Activated CD4-positive, CD25-positive, alpha-beta regulatory T cell treated with anti-CD3 and anti-CD28 coated beads, Interleukin-2, amount 50 U/mL, for 16 hours (primary cell): Measurements from ENCODE around the gene PRR18.

ENCODE experiments used
- DNase-seq: peaks from one replicate; pipeline ENCODE4 v3.0.0-alpha.2; 2020; ENCODE audit warnings: low read depth, low spot score

PRR18 gene

DNA sequence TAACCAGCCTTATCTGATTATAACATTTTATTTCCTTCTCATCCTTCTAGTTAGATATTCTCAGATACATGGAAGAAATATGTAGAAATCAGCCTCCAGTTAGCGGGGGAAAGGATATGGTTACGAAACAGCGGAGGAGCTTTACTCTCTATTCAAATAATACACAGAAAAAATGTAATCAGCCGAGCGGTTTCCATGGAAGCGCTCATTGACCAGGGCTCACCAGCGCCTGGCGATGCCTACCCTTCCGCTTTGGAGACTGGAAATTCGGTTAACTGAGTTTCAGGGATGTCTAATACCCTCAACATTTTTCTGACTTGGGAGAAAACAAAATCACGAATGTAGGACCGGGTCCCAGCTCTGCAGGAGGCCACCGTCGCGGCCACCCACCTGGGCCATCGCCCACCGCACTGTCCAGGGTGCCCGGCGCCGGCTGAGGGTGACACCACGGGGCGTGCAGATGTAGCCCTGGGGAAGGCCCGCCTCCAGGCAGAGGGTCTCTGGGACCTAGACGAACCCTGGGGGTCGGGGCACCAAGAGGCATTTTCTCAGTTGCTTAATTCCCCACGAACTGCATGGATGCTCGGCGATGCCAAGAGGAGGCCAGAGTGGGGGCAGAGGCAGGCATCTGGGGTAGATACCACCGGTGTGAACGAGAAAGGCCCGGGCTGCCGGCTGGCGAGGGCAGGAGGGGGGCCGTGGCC, 1.7 kb downstream of the PRR18 start:
- DNase-seq: no peak

DNA sequence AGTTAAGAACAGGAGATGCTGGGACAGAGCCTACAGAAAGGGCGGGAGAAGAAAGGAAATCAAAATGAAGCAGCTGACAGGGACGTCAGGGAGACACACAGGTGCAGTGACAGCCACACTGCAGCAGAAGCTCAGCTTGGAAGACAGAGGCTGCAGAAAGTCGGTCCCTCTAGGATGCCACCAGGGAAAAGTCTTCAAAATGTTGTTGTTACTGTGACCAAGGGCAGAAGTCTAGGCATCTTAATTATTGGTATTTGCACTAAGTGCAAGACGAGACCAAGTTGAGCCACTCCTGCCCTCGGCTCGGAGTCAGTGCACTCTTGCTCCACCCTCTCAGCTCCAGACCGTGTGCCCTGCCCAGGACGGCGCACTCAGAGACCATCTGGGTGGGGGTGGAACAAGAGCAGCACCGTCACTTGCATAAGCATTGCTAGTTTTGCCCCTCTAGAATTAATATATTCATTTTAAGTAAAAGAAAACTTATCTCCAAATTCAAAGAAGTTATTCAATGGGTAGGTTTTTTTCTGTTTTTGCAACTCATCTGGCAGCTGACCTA, 2.6 kb downstream of the PRR18 start:
- no peak for DNase-seq

DNA sequence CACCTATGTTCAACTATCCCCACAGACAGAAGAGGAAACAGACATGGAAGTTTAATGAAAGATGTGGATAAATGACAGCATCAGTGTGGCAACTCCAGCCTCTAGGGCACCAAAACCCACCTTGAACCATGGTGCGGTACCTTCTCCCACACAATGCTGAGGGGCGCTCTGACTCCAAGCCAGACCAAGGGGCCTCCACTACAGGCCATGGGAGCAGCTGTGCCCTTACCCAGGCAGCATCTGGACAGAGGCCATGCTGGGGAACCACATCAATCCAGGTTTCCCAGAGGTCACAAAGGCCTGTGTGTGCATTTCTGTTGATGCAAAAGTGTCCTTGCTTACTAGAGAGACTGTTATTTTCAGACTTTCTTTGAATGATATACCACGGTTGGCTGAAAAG, 4.1 kb downstream of the PRR18 start:
- DNase-seq: no peak

DNA sequence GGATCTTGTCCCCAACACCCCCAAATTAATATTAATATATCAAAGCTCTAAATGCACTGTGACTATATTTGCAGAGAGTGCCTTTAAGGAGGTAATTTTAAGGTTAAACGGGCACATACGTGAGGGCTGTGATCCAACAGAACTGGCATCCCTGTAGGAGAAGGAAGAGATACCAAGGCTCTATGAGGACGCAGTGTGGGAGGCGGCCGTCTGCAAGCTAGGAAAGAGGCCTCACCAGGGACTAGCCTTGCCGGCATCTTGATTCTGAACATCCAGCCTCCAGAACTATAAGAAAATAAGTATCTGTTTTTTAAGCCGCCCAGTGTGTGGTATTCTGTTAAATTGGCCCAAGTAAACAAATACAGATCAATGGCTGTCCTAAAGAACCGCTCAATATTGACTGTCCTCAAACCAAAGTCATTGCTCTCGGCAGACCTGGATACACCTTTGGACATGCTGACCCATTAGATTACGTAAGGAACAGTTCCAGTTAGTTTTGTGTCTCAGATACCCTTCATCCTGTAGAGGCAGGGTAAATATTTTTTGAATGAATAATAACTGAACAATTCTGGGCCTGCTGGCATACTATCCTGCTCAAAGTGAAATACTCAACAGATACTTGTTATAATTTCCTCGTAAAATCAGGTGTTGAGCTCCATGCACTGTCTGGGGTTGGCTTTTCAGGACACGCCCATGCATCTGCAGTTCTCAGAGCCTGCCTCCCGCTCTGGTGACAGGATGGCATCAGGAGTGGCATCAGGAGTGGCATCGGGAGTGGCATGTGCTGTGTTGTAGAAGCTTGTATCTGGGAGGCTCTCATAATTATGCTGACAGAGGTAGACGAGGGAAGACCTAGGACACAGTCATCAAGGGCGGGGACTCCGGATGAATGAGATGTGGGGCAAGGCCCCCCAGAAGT, 6.3 kb downstream of the PRR18 start:
- no peak for DNase-seq

DNA sequence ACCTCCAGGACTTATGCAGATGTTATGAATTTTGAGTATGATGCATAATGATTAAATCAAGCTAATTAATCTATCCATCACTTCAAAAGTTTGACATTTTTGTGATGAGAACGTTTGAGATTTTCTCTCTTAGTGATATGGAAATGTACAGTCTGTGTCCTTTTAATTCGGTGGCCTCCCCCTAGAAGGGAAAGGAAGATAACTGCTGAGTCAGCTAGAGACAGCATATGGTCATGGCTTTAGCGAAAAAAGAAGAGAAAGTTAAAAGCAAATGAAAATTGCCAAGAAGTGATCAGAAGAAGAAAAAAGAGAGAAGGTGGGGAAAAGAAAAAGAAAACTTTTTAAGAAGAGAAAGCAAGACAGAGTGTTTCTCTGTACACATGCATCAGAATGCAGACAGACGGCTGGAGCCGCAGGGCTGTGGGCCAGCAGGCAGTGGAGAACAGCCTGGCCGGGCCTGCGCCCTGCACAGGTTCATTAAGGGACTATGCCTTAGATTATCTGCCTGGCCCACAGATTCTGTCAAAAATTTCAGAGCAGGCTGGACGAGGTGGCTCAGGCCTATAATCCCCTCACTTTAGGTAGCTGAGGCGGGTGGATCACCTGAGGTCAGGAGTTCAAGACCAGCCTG, 7.7 kb downstream of the PRR18 start:
- no peak for DNase-seq

DNA sequence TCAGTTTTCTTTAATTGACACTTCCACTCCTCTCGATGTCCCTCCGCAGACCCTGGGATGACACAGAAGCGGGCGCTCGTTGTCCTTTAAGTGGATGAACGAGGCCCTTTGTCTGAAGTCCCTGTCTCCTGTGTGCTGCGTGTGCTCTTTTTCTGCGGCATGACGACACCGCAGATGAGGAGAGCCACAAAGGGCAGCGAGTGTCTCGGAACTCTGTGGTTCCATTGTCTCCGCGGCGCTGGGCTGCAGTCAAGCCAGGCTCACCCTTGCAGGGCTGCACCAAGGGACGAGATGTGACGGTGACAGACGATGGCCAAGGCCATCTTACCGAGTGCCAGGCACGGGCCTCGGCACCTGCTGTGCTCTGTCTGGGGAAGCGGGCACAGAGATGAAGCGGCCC, 10.6 kb downstream of the PRR18 start:
- DNase-seq: no peak

DNA sequence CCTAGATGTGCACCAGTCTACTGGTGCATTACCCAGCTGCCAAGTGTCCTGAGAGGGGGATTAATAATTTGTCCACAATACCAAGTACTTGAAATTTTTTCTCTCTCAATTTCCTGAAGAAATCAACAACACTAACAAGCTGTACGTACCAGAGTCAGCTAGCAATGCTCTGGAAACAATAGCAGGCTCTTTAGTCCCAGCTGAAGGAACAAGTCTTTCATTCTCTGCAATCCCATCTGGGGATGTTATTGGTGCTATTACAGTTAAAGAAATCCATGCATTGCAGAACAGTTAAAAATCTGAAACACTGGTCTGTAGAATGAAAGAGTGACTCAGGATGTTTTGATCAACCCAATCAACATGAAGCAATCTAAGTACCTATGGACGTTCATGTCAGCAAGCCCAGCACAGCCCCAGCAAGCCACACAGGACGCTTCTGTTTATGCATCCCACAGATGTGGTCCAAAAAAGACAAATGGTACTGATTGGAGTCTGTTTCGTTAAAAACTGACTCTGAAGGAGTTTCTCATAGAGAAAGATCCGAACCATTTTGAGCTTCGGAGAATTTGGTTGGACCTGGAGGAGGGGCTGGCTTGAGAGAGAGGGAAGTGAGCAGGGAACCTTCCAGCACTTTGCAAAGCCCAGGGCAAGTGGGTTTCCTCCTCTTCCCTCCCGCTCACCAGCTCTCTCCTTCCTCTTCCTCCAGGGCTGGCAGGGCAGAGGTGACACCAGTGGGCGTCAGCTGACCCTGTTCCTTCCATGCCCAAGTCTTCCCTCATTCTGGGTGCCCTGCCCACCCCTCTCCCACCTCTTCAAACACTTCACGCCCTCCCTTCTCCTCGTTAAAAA, 11.9 kb downstream of the PRR18 start:
- no peak for DNase-seq

DNA sequence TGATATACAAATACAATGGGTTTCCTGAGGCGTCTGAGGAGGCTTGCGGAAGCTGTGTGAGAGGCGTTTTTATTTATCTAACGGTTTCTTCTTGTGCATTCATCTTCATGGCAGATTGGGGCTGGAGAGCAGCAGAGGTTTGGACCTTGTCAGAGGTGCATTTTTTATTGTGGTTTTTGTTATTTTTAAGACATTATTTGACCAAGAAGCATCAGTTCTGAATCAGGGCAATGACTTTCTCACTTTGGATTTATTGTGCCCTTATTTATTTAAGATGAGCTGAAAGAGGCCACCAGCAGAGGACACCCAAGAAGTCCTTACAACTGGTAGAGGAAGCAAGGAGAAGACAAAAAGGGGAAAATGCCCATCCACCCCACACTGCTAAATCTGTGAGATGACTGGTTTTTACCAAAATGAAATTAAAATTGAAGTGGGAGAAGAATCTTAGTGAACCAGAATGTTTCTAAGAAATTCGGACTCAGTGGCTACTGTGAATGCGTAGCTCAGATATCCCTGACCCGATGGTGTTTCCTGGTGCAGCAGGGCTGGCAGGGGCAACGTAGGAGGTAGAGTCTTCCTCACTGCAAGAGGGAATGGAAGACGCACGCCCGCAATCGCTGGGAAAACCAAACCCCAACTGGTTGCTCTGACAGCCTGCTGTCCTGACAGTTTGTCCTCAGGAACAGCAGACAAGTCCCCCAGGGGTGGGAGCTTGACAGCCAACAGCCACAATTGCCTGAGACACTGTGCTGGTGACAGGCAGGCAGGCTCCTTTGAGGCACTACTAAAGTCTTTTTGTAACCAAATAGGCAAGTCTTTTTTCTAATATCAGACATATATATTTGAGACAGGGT, 14.2 kb downstream of the PRR18 start:
- no peak for DNase-seq

DNA sequence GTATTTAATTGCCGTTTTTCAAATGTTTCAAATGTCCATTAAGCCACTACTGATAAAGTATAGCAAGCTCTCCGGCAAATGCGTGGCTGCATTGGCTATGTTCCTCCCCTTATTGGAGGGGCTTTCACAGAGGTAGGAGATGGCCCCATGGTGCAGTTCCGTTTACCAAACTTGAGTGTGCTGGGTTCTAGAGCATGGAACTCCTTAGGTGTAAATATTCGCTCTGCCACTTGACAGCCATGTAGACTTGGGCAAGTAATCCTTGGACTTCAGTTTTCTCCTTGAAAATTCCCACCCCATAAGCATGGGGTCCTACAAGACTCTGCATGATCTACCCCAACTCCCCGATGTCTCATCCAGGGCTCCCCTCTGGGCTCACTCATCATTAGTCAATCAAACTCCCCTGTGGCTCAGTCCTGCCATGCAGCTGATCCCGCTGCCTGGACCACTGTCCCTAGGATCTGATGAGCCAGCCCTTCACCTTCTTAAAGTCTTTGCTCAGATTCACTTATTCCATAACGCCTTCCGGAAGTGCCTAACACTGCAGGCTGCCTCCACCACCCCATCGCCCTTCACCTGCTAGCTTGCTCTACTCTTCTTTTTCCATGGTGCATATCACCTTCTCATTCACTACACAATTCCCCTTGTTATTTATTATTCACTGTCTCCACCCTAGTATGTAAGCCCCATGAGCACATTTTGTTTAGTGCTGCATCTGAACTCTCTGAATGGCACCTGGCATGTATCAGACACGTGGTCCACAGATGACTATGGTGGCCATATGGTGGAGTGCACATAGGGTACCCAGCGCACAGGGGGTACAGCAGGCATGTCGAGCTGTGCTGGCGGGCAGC, 18.8 kb downstream of the PRR18 start:
- no peak for DNase-seq

DNA sequence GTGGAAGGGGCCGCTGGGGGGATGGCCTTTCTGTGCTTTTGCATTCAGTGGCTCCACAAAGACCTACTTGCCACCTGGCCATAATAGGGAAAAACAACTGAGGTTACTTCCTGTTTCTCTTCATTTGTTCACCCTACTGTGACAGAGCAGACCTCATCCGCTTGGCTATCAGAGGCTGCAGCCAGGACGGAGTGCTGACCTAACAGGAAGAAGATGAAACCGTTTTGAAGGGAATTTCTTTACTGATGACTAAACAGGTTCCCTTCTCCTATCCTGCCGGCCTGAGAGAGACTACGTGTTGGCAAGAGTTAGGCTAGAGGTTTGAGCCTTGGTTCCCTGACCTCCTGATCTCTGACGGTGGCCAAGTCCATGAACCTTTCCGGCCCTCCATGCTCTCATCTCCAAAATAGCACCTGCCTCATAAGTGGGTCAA, 21.3 kb downstream of the PRR18 start:
- DNase-seq: no peak

DNA sequence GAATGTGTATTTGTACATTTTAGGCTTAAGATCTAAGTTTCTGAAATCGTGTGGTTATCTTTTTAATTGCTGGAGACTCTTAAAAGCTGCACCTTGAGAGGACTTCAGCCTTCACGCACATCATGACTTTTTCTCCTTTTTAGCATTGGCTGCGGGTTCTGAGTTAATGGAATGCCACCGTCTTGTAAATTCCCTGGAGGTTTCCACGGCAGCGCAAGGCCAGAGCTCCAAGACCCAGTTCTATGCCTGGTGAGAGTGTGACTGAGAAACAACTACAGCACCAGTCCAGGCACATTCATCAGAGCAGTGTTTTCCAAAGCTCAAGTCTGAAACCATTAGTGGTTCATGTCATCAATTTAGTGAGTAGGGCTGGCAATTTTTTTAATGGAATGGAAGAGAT, 23.0 kb downstream of the PRR18 start:
- DNase-seq: no peak

DNA sequence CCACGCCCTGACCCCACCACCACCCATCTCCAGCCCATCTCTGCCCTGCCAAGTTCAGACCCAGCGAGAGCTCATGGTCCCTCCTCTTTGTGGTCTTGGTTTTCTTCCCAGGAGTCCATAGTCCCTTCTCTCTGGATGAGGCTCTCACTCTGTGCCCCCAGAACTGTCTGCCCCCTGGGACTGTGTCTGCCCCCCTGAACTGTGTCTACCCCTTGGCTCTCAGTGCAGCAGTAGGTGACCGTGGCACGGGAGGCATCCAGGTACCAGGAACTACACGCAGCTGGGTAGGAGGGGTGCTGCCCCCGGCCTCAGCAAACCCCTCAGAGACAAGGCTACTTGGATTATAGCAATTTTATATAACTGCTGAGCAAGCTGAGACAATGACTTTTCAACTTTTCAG, 23.6 kb downstream of the PRR18 start:
- DNase-seq: no peak

DNA sequence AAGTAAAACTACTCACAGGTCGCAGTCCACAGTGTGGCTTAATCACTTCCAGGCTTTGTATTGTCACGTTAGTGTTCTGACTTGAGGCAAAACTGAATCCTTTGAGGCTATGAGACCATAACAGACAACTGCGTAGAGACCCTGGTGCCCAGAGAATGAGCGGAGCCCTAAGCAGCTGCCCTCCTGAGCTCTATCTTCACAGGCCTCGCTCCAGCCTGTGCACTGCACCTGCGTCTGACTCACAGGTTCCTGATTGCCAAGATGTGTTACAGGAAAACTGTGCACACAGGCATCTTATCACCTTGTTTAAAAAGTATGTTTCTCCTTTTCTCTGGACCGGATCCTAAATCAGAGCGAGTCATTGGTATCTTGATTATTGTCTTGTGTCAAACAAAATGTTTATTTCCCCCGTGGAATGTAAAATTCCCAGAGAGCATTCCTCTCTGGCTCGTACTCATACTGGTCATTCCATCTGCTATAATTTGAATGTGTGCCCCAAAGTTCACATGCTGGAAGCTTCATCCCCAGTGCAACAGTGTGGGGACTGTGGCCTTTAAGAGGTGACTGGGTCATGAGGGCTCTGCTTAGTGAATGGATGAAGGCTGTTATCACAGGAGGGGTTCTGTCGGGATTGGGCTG, 25.7 kb downstream of the PRR18 start:
- no peak for DNase-seq

DNA sequence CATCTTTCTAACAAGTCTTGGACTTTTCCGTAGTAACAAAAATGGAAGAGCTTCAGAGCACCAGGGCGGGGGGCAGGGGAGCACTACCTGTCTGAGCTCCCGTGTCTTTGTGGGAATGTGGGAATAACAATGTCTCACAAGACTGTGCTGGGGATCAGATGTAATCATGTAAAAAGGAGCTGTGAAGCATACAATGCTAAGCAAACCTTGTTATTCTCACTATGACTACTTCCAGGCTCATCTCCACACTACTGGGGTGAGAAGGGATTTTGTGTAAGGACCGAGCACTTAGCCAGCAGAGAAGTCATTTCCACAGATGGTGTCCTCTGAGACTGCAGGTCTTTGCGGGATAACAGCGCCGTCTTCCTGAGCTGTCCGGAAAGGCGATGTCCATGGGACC, 27.1 kb downstream of the PRR18 start:
- no peak for DNase-seq

DNA sequence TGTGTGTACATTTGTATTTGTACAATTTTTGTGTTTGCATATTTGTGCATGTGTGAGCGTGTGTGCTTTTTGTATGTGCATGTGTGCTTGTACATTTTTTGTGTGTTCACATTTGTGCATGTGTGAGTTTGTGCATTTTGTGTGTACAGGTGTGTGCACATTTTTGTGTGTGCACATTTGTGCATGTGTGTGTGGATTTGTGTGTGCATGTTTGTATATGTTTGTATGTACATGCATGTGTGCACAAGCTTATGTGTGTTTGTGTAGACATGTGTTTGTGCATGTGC, 28.9 kb downstream of the PRR18 start:
- no peak for DNase-seq

DNA sequence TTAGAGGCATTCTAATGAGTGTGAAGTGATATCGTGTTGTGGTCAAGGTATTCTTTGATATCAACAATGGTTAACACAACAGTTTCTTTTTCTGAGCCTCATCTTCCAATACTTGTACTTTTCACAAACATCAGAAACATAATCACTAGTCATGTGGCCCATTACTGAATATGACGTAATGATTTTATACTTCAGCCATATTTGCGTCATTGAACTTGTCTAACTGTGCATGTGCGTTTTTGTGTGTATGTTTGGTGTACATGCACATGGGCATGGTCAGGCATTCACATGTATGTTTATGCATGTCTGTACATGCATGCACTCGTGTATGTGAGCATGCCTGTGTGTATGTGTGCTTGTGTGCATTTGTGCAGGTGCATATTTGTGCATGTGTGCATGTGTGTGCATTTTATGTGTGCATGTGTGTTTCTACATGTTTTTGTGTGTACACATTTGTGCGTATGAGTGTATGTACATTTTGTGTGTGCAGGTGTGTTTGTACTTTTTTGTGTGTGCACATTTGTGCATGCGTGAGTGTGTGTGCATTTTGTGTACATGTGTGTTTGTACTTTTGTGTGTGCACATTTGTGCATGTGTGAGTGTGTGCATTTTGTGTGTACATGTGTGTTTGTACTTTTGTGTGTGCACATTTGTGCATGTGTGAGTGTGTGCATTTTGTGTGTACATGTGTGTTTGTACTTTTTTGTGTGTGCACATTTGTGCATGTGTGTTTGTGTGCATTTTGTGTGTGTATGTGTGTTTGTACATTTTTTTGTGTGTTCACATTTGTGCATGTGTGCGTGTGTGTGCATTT, 29.4 kb downstream of the PRR18 start:
- no peak for DNase-seq

DNA sequence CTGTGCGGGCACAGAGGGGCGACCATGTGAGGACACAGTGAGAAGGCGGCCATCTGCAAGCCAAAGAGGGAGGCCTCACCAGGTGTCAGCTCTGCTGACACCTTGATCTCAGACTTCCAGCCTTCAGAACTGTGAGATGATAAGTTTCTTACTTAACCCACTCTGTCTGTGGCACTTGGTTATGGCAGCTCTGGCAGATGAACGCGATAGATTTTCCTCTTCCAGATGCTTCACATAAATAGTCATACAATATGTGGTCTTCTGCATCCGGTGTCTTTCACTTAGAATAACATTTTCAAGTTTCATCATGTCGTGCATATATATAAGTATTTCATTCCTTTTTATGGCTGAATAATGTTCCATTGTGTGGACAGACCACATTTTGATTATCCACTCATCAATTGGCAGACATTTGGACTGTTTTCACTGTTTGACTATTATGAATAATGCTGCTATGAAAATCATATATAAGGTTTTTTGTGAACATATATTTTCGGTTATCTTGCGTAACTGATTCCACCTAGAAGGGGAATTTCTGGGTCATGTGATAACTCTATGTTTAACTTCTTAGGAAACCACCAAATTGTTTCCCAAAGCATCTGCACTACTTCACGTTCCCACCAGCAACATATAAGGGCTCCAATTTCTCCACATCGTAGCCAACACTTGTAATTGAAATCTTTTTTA, 30.2 kb downstream of the PRR18 start:
- DNase-seq: no peak

DNA sequence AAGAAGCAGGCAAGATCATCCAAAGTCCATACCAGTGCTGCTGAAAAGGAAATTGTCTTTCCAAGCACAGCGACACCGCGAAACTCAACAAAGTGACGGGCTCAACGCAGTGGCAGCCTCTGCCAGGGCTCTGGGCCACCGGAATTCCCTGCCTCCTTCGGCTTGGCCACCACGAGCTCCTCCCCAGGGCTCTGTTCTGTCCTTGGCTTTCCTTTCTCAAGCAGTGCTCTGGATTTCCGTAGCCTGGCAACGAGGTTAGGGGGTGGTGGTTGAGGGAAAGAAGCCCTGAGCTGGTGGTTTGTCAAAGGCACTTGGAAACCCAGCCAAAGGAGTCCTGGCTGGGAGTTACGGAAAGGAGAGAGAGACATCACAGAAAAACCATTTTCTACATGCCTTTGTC, 31.2 kb downstream of the PRR18 start:
- DNase-seq: no peak
